NCI-H1417 (cell line): ENCODE measurements around the gene MTARC2.
"Not testable (repeated sequence)": the region's sequence is repeated elsewhere in the genome, so short reads cannot be mapped to it uniquely, and the experiment has no call there.

Experiments
- DNase-seq, 3 experiments: peaks; one replicate each; lab custom pipeline; 2025; lab: John Stamatoyannopoulos, UW

The MTARC2 gene

DNA sequence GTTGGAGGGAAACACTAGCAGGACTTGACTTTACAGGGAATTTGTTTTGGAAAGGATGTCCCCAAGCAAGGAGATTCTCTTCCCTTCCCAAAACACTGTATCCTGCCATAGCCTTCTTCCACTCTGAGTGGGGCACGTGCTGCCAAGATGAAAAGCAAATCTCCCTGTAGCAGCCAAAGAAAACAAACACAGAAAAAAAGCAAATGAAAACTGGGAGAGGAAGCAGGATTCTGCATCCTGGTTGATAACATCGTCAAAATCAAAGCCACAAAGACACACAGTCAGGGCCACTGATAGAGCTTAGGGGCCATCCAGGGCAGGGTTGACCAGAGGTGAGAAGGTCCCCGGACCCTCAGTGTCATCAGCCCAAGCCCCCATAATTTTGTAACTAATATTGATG, 16.0 kb upstream of the MTARC2 start:
- no peak for DNase-seq

DNA sequence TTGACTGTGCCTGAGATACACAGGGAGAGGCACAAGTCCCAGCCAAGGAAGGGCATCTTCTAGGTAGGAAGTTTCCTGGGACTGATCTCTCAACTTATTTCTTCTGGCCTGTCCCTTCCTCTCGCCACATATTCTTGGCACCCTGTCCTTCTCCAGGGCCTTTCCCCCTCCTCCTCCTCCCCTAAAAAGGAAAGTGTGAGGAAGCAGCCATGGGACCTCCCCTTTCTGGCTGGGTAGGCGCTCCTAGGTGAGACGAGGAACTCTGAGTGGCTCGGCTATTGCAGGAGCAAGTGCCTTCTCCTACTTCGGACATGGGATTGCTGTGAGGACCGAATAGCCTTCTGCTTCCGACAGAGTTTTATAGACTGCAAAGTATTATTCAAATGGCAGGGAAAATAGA, 15.5 kb upstream of the MTARC2 start:
- no peak for DNase-seq

DNA sequence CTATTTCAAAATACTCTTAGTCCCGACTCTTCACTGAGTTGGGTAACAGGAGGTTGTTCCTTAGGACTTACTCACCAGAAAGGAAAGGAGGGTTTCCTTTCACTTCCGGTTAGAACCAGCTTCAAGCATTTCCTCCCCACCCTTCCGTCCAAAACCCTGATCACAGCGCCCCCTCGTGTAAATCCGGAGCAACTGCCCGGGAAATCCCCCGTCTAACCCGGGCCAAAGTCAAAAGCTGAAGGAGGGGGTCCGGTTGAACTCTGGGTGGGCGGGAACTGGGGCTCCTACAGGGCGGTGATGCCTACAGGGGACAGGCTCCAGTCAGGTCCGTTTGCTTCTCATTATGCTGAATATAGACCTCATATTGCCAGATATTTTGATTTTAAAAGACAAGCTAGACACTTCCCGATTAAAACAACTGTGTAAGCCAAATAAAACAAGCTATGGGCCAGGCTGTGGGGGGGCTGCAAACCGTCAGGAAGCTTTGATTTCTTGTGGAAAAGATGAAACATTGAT, 15.0 kb upstream of the MTARC2 start:
- peak; percentile 36 to 82 (median 59) for DNase-seq

DNA sequence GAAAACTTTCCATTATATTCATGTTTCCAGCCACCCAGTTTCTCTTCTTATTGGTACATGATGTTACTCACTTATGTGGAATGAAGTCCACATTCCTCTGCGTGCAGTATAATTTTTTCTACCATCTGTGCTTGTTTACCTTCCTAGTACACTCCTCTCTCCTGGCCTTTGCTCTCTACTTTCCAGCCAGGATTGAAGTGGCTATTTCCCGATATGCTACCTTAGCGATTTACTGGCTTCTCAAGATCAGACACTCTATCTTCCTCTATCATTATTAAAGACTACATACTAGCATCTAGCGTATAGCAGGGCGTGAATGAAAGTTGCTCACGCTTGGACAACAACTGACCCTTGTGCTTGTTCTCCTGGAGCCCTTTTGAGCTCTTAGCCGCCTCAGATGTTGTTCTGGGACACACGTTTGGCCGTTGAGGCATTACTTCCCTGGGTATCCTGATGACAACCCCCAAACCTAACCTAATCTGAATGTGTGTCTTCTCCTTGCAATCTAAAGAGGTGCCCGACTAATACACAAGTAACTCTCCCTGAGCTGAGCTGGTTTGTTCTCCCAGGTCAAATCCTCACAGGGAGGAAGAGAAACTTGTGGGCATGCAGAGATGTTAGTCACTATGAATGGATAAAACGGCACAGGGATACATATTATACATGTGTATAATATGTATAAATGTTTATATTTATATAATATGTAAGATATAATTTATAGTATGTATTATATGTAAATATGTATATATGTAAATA, 13.4 kb upstream of the MTARC2 start:
- no peak for DNase-seq

DNA sequence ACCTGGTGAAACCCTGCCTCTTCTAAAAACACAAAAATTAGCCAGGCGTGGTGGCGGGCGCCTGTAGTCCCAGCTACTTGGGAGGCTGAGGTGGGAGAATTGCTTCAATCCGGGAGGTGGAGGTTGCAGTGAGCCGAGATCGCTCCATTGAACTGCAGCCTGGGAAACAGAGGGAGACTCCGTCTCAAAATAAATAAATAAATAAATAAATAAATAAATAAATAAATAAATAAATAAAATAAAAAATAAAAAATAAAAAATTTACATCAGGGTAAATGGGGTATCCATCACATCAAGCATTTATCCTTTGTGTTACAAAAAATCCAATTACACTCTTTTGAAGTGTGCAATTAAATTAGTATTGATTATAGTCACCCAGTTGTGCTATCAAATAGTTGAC, 11.8 kb upstream of the MTARC2 start:
- DNase-seq: not testable (repeated sequence)

DNA sequence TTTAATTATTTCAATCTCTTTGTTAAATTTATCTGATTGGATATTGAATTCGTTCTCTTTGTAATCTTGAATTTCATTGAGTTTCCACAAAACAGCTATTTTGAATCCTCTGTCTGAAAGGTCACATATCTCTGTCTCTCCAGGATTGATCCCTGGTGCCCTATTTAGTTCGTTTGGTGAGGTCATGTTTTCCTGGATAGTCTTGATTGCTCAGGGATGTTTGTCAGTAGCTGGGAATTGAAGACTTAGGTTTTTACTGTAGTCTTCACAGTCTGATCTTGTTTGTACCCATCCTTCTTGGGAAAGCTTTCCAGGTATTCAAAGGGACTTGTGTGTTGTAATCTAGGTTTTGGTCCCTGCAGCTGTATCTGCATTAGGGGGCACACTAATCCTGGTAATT, 6.8 kb upstream of the MTARC2 start:
- no peak for DNase-seq

DNA sequence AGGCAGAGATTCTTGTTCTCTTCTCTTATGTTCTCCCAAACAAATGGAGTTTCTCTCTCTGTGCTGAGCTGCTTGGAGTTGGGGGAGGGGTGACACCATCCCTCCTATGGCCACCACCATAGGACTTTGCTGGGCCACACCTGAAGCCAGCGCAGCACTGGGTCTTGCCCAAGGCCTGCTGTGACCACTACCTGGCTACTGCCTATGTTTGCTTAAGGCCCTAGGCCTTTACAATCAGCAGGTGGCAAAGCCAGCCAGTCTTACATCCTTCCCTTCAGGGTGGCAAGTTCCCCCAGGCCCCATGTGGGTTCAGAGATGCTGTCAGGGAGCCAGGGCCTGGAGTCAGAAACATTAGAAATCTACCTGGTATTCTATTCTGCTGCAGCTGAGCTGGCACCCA, 6.3 kb upstream of the MTARC2 start:
- no peak for DNase-seq

DNA sequence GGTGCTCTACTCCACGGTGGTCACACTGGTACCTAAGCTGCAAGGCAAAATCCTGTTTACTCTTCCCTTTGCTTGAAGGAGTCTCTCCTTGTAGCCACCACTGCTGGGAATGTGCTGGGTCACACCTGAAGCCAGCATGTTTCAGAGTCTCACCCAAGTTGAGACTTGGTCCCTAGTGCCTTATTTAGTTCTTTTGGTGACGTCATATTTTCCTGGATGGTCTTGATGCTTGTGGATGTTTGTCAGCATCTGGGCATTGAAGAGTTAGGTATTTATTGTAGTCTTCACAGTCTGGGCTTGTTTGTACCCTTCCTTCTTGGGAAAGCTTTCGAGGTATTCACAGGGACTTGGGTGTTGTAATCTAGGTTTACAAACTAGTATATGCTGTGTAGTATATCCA, 5.6 kb upstream of the MTARC2 start:
- DNase-seq: no peak

DNA sequence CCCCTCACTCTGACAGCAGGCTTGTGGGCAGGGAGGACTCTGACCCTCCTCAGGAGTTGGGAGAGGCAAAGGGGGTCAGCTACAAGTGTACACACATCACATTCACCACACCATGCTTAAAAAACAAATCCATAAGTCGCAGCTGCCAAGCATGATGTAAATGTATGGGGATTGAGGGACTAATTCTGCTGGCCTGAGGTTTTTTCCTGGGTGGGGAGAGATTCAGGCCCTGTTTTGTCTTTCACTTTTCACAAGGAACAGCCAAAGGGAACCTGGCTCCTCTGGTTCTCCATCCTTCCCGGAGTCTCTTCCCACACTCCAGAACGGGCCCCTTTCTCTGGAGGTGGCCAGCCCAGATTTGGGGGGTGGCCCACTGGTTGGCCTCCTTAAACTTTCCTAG, 1.3 kb upstream of the MTARC2 start:
- no peak for DNase-seq

DNA sequence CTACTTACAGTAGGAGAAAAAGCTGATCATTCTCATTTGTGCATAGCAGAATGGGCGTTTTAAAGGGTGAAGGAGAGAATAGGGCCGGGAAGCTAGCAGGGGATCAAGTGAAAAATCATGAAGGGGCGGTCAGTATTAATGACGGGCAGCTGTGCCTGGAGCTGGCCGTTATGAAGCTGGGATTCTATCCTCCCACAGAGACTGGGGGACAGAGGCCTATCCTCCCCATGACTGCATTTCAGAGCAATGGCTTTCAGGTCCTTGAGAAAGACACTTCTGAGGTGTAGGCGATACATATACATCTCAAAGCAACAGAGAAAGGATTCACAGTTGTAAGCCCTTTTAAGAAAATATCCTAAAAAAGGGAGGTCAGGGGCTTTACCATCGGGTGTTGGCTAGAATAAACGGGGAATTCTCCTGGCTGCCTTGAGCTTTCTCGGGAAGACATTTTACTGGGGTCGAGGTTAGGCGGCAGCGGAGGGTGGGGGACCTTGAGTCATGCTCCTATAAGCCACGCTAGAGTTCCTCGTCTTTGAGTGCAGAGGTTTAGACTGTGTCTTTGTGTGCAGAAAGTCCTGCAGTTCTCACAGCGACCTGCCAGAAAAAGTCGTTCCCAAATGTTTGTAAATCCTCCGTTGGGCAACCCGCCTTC, 559 bp upstream of the MTARC2 start:
- peak in 2 of 3 experiments; percentile 55 to 72 for DNase-seq

DNA sequence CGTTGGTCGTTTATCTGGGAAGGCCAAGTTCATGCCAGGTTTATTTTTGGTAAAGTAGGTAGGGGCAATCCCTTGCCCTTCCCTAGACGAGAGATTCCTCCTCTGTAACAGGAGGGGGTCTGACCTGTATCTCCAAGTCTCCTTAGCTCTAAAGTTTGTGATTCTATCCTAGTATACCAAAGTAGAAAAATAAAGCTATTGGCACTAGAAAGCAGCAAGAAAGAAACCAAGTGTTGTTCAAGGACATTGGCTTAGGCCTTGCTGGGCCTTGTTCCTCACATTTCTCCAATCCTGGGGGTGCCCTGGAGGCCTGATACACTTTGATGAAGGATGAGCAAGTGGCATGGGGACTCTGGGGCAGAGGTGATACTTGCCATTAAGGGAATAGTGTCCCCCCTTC, 814 bp downstream of the MTARC2 start:
- peak in 1 of 3 experiments; percentile 48 for DNase-seq

DNA sequence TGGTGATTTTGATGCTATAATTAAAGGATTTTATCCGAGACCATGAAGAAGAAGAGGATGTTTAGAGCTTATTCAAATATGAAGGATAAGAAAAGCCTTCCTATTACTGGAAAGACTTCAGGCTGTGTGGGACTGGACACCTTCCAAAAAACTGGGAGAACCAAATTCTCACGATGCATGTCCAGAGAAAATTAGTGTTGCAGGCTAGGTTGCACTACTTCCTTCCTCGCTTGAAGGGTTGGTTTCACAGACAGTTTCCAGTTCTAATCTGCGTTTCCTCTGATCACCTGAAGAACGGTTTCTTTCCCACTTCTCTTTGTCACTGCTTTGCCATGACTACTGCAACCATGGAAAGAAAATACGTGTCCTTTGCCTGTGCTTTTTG, 2.0 kb downstream of the MTARC2 start:
- no peak for DNase-seq

DNA sequence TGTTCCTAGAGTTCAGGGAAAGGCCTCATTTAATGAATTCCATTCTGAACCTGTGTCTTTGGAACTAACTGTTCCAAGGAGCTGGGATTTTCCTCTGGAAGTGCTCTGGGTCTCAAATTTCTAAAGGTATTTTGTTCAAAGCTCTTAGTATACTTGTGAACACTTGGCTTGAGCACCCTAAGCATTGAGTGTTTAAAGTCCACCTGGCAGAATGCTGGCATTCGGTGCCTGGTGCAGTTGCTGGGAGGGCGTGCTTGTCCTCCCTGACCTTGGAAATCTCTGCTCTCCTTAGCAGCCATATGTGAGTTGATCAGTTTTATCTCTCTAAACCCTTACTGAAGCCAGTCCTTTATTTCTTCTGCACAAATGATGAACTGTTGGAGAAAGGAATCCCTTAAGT, 3.0 kb downstream of the MTARC2 start:
- DNase-seq: no peak

DNA sequence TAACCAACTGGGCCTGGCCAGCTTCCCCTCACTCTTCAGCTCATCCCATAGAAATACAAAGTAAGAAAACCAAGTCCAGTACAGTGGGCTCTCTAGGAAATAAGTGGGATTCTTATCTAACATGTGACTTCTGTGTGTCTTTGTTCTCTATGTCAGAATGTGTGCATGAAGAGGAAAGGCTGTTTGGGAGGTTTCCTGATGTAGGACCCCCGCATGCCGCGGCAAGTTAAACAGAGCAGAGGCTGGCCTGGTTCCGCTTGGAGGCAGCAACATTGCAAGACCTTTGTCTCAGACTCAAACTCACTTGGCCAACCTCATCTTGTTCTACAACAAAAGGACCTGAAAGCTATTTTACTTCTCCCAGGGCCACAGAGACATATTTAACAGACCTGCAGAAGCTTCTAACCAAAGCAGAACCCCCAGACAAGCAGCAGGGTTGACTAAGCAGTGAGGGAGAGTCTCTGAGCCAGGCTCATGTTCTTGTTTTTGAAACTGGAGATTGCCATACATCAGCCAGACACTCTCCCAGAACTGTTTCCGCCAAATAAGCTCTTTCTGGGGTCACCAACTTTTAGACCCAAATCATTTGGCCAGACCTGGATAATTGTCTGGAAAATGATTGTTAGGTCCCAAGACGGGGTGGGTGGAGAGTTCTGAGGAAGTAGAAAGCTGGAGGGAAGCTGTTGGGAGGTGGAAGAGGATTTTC, 6.2 kb downstream of the MTARC2 start:
- DNase-seq: no peak

DNA sequence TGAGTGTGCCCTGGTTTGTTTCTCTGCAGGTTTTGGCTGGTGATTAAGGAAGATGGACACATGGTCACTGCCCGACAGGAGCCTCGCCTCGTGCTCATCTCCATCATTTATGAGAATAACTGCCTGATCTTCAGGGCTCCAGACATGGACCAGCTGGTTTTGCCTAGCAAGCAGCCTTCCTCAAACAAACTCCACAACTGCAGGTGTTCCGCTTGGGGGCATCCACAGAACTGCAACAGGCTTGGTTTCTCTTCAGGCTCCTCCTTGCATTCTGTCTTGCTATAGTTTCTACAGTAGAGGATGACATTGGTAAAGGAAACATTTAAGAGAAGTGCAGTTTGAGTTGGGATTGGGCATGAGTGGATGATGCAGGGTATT, 6.8 kb downstream of the MTARC2 start:
- no peak for DNase-seq

DNA sequence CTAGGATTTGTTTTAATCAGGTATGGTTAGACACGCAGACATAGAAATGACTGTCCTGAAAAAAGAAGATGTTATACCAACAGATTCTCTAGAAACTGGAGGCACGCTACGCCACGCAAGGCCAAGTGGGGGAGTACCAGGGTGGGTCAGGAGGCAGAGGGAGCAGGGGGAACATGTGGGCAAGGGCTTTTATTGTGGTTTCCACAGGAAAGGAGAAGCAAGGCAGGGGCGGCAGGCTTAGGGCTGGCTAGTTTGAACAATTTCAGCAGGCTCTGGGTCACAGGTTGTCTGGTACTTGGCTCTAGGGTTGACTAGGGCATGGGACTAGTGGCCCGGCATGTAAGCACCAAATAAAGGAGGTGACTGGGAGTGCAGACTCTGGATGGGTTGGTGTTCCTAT, 7.2 kb downstream of the MTARC2 start:
- no peak for DNase-seq

DNA sequence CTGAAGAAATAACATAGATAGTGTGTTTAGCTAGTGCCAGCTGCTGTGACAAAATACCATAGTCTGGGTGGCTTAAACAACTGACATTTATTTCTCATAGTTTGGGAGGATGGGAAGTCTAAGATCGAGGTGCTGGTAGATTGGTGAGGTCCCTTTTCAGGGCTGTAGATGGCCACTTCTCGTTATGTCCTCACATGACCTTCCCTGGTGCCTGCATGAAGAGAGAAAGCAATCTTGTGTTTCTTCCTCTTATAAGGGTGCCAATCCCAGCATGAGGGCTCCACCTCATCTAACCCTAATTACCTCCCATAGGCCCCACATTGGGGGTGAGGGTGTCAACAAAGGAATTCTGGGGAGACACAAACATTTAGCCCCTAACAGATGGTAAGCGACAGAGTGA, 9.3 kb downstream of the MTARC2 start:
- DNase-seq: no peak

DNA sequence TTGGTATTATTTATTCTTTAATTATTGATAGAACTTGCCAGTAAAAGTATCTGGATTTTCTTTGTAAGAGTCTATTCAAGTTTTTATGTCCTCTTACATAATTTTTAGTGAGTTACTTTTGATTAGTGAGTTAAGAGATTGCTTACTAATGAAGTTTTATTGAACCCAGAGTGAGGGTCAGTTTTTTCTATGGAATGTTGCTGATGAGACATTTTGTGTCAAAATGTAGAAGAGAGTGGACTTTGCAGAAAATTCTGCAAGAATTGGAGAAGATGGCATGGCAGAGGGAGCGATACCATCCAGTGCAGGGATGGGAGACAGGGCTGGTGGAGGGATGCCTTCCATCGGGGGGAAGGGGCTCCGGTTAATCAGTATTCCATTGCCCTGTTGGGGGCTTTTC, 11.0 kb downstream of the MTARC2 start:
- DNase-seq: no peak

DNA sequence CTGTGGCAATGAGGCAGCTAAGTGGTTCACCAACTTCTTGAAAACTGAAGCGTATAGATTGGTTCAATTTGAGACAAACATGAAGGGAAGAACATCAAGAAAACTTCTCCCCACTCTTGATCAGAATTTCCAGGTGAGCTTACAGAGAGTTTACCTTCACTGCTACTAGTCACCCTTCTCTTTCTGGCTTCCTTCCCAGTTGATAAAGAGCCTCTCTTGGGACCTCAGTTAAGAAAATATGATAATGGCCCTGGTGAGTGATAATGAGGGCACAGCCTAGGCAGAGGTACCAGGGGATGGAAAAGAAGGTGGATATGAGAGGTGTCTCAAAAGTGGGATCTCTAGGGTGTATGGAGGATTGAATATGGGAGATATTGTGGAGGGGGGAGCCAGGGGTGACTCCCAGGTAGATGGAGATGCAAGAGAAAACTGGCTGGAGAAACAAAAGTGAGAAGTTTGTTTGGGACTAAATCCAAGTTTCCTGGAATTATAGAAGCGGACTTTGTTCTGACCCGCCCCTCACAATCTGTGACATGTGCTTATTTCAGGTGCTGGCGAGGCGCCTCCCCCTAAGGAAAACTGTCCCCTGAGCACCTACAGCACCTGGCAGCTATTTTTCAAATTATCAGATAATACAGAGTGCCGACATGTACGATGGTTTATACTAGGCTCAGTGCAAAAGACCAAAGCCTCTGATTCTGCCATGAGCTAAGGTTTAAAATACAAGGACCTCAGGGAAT, 13.7 kb downstream of the MTARC2 start:
- no peak for DNase-seq

DNA sequence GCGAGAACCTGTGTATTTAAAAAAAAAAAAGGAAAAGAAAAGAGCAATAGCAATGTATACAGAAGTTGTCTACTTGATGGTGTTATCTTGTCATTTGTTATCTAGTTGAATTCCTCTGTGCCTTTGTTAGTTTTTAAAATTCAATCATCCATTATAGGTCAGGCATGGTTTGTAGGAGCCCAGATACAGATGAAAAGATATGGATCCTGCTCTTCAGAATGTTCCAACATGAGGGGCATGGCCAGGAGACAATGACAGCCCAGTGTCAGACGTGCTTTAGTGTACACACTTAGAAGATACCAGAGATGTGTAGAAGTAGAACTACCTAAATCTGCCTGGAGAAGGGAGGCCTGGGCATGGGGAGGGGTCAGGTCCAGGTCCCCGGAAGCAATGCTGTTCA, 16.6 kb downstream of the MTARC2 start:
- DNase-seq: no peak

DNA sequence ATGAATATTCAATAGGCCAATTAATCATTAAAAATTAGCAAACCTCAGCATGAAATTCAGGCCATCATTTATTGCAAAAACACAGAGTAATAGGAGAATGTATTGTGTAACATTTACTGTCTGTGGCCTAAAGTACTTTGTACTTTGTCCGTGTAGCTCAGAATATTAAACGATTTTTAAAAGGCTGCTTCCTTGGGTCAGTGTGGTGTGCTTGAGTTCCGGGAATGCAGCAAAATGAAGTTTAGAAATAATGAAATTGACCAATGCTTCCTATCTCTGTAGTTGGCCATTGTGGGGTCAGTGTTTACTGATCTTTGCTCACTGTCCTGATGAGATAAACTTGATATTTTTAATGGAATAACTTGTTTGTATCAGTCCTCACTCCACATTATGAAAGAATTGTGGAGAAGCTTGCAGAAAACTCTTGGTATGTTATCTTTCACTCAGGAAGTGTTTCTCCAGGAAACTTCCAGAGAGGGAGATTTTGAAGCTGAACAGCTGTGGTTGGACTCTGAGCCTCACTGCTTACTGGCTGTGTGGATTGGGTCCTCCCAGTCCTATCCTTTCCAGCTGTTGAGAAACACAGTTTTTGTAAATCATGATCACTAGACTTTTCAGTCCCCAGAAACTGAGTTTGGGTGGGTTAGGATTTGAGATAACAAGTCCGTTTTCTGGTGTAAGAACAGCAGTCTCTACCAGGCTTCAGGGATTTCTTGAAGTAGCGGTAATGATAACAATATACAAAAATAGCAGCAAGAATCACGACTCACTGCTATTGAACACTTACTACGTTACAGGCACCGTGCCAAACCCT, 19.4 kb downstream of the MTARC2 start:
- DNase-seq: no peak
